T-helper 2 cell (primary cell): ENCODE data around the gene CFAP299.

Experiments
- DNase-seq, 5 experiments: peaks; one replicate each; pipeline versions ENCODE4 v3.0.0 to v3.0.0-alpha.2; 2012 to 2022

The CFAP299 gene

DNA sequence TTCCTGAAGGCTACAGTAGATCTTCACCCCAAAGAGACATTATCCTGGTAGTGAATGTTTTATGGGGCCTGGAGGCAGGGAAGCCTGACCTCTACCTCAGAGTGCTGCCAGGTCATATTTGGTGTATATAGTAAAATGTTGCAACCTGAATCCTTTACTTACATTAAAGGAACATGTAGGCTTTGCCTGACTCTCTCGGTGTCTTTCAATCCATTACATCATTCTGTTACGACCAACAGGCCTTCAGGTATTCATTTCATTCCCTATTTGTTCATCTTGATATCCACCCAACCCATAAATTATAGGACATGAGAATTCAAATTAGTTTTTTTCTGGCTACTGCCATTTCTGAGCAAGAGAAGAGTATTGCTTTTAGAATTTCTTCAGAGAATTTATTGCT is 116.5 kb downstream of the CFAP299 start:
- no peak for DNase-seq

DNA sequence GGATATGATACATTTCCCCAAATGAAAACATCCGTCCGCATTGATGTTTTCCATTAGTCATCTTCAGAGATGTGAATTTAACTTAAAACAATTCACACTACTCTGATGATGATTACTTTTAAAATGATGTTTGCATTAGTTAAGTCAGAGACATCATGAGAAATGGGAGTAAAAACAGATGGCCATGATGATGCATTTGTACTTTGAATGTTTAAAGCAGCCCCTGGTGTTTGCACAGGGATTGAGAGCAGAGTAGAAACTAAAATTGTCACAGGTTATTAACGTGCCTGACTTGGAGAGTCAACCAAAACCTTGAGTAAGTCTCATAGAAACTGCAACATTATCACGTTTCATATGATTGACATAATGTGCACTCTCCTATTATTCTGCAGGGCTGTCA is 117.2 kb downstream of the CFAP299 start:
- no peak for DNase-seq

DNA sequence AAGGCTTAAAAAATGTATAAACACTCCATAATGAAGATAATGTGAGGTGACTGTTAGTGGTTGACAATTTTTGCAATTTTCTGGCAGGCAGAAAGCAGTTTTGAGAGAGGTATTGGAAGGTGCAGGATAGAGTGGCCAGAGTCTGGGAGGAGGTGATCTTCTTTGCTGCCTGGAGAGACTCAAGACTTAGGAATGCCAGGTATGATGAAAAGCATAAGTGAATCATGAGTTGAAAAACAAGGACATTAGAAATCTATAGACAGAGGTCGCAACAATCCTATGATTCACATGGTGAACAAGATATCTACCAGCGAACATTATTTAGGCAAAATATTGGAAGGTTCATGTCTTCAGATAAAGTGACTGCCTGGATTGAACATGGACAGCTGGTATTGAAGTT is 118.5 kb downstream of the CFAP299 start:
- no peak for DNase-seq

DNA sequence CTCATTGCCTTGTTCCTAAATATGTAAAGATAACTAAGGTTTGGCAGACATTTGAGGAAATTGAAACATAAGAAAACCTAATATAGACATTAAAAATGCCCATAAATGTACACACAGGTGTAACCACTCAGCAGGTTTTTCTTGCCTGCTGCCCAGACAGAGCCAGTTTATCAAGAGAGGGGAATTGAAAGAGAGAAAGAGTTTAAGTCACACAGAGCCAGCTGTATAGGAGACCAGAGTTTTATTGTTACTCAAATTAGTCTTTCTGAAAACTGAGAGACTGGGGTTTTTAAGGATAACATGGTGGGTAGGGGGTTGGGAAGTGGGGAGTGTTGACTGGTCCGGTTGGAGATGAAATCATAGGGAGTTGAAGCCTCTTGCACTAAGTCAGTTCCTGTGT is 119.0 kb downstream of the CFAP299 start:
- no peak for DNase-seq

DNA sequence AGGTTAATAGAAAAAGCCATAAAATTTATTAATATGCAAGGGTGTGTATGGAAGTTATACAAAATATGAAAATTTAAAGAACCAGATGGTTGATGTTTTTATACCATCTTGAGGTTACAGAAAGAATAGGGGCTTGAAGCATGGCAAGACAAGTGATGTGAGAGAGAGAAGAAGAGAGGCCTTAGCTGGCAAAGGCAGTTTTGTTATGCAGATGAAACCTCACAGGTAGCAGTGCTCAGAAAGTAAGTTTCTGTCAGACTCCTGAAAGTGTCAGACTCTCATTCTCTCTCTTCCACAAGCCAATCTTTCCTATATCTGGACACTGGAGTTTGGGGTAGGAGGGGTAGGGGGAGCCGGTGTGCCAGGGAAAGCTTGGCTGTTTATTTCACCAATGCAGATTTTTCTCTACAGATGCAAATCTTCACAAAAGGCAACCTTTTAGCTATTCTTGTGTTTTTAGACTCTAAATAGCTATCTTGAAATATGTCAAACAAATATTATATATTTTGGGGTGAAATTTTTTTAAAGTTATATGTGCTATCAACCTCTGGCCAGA is 124.5 kb downstream of the CFAP299 start:
- no peak for DNase-seq

DNA sequence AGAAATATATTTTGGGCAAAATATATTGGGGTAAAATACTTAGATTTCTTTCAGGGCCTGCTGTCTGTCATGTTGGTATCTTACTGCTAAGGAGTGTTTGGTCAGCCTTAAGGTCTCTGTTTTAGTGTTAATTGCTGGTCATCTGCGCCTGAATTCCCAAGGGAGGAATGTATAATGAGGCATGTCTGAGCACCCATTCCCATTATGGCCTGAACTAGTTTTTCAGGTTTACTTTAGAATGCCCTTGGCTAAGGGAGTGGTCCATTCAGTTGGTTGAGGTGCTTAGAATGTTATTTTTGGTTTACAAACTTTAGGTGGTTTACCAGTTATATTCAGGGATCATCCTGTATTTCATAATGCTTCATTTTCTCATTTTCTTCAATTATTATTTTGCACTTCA is 125.9 kb downstream of the CFAP299 start:
- DNase-seq: no peak

DNA sequence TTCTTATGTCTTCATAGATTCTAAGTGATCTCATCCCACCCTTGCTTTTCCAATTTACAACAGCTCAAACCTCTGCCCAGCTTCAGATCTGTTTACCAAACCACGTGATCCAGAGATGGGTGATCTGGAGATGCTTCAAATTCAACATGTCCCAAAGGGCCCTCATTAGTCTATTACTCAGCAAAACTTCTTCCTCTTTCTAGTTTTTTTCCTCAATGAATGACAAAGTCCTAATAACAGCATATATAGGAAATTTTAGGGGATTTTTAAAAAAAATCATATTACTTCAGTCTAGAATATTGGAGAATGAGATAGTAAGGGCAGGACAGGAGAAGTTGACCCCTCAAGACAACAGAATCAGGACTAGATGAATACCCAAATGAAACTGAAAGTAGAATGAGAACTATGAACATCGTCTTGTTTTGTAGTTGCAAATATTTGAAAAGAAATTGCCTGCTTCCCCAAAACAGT is 127.1 kb downstream of the CFAP299 start:
- DNase-seq: peak in 1 of 5 experiments; percentile 20

DNA sequence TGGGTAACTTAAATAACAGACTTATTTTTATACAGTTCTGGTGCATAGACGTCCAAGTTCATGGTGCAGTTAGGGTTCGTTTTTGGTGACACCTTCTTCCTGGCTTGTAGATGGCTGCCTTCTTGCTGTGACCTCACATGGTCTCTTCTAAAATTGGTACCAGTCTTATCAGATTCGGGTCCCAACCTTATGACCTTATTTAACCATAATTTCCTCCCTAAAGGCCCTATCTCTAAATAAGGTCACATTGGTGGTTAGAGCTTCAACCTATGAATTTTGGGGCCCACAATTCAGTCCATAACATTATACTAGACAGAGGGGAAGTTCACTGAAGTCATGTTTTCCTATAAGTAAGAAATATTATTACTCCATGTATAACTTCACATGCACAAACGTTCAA is 128.0 kb downstream of the CFAP299 start:
- DNase-seq: peak in 1 of 5 experiments; percentile 32

DNA sequence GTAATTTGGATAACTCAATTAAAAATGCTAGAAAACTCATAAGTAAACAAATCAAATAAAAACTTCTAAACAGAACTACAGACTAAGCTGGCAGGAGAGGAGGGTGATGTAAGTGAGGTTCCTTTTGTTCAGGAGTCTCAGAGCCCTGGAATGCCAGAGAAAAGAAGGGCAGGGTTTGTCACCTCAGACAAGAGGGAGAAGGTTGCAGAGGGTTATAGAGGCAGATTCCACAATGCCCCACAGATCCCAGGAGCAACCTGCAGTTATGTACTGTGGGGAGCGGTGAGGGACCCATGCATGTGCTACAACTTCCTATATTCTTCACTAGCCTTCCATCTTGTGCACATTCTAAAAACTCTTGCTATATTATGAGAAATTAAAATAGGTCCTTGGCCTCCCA is 129.7 kb downstream of the CFAP299 start:
- DNase-seq: no peak

DNA sequence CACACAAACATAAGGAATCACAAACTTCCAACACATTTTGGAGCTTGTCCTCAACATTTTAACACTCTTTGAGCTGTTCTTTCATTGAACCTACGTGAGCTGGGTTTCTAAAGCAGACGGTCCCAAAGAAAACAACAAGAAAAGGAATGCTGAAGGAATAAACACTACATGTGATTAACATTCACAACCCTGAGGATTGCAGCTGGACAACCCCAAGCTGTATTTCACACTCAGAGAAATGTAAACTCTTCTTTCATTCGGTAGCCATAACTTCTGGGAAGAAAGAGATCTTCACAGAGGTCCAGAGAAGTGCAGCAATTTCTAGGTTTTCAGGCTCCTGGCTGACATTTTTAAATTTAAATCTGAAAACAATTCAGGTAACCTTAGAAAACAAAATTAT is 130.2 kb downstream of the CFAP299 start:
- no peak for DNase-seq

DNA sequence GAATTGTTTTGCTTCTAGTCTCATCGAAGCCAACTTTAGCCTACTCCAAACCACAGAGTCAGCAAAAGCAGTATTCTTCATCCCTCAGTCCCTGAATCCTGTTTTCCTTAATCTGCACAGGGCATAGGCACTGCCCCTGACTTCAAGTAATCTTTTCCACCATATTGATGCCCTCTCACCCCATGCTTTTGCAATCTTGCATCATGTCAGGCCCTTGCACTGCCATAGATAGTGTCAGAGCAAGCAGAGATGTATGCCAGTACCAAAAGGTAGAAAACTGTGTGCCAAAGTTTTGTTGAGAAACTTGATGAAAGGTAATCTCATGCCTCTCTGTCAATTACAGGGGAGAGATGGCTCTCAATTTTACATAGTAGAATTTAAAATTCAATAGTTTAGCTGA is 131.1 kb downstream of the CFAP299 start:
- DNase-seq: no peak

DNA sequence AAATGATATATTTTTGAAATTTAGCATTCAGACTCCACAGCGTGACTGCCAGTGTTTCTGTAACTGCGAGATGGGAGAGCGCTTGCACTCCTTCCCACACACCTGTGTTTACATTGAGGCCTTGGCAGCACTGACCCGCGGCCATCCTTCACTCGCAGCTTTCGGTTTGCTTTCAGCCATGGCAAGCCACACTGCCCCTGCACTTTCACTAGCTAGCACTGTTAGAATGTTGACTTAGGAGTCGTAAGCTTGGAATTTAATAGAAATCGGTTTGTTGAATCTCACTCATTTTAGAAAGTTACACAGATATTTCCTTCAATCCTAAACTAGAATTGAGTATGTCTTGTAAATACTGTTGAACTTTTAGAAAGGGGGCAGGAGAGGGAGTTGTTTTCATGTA is 136.2 kb downstream of the CFAP299 start:
- DNase-seq: no peak

DNA sequence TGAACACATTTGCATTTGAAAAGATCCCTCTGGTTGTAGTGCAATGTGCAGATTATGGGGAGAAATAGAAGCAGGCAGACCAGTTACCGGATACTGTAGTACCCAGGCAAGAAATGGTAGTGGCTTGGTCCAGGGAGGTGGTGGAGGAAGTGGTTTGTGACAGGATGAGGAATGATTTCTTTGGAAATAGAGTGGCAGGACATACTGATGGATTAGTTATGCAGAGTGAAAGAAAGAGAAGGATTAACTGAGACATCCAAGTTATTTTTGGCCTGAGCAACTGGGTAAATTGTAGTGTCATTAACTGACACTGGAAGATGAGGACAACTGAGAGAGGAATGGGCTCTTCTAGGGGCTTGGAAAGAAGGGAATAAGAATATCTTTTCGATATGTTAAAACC is 139.7 kb downstream of the CFAP299 start:
- no peak for DNase-seq

DNA sequence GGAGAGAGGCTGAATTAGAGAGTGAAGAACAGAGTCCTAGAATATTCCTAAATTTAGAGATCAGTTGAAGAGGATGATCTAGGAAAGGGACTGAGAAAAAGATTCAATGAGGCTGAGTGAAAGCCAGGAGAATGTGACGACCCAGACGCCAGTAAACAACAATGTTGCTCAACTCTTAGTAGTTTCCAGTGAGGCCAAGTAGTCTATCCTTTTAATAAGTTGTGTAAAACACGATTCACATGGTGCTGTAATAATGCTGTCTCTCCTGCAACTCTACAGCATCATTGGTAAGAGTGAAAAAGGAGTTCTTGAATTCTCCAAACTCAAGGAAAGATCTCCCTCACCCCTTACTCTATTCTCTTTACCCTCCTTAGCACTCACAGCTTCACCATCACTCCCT is 140.3 kb downstream of the CFAP299 start:
- no peak for DNase-seq

DNA sequence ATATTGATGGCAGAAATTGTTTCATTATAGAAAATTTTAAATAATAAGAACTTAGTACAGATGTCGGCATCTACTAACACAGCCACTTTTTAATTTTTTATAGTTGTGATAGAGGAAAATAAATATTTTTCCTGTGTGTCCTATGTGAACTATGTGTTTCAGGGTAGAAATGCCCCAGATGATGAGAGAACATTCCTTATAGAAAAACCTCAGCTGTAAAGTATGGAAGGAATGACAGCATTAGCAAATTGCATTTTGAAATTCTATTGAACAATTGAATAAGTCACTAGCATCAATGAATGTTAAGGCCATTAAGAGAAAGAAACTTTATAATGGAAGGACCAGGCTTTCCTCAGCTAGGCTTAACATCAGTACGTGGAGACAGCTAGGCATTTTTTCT is 149.2 kb downstream of the CFAP299 start:
- DNase-seq: no peak

DNA sequence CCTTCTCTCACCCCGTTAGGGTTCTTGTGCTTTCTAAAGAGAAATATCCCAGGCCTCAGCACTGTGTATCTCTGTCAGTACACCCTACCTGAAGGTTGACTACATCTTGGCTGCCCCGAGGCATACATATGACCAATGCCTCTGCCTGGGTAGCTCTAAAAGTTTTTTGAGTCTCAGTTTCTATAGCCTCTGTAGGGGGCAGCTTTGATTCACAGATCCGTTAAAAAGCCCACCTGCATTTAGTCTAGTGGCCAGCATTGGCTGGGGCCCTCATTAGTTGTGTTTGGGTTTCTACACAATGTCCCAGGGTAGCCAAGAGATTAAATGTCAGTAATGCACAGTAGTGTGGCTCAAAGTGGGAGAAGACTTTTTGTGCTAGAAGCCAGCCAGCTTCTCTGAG is 151.1 kb downstream of the CFAP299 start:
- no peak for DNase-seq

DNA sequence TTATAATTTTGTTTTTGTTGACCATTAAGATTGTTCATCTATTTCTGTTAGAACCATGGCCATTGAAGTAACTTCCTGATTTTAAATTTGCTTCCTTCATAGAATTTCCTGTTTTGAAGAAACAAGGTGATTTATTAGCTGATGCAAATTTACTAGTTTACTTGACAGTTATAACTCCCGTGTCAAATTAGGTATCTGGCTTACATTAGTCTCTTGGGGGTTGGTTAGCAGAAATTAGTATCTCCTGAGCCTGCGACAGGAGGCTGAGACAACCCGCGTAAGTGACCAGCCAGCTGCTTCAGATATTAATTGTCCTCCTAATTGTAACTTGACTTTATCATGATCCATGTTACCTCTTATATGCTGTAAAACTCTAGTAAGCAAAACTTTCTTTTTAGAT is 154.3 kb downstream of the CFAP299 start:
- DNase-seq: no peak

DNA sequence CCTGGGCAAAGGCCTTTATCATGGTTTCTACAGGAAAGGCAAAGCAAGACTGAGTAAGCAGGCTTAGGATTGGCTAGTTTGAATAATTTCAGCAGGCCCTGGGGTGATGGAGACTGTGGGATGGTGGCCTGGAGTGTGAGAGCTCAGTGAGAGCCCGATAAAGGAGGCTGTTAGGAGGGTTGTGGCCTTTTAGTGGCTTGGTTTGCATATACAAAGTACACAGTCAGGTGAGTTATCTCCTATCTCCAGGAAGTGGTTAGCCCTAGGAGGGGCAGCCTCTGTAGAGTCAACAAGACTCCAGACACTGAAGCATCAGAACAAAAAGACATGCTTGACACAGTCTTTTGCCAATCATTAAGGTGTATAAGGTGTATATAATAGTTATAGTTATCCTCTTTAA is 157.2 kb downstream of the CFAP299 start:
- DNase-seq: peak in 3 of 5 experiments; percentile 16 to 95 (median 67)

DNA sequence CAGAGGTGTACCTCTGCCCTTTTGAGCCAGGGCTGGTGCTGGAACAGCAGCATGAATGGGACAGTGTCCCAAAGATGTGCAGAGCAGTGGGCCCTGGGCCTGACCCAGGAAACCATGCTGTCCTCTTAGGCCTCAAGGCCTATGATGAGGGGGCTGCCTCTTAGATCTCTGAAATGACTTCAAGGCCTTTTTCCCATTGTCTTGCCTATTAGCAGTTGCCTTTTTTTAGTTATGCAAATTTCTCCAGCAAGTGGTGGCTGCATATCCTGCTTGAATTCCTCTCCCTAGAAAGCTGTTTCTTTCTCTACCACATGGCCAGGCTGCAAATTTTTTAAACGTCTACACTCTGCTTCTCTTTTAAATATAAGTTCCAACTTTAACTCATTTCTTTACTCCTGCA is 160.3 kb downstream of the CFAP299 start:
- DNase-seq: no peak

DNA sequence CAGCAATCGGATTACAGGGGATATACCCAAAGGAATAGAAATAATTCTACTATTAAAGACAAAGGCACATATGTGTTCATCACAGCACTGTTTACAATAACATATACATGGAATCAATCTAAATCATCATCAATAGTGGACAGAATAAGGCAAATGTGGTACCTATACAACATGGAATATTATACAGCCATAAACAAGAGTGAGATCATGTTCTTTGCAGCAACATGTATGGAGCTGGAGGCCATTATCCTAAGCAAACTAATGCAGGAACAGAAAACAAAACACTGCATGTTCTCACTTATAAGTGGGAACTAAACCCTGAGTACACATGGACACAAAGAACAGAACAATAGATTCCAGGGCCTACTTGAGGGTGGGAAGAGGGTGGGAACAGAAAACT is 163.2 kb downstream of the CFAP299 start:
- DNase-seq: no peak

DNA sequence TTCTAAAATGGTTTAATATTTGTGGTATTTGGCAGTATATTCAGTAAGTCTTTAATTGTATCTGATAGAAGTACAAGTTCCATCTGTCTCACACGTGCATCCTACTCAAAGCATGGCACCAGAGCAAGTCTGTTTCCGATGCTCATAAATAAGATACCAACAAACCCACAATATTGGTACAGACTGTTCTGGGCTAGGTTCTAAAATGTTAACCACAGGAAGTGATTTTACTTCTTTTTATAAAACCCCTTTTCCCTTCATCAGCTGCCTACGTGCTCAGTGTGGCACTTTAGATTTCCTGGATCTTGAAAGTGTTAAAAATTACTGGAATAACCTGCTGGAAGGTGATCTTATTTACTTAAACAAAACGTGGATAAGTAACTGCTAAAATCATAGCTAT is 165.1 kb downstream of the CFAP299 start:
- peak in 2 of 5 experiments; percentile 55 to 81 for DNase-seq

DNA sequence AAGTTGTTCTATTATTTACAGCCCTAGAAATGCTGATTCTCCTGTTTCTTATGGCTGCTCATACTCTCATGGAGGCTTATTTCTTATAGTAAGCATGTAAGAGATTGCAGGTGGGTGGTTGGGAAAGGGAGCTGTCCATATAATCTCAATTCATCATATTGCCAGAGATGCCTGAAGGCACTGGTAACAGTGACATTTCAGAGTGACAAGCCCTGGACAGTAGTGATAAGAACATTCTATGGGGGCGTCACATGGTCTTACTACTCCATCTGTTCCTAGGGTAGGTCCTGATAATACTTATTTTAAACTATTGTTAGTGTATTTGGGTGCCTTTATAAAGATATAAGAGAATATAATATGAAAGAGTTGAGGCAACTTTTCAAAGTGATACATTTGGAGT is 171.5 kb downstream of the CFAP299 start:
- no peak for DNase-seq

DNA sequence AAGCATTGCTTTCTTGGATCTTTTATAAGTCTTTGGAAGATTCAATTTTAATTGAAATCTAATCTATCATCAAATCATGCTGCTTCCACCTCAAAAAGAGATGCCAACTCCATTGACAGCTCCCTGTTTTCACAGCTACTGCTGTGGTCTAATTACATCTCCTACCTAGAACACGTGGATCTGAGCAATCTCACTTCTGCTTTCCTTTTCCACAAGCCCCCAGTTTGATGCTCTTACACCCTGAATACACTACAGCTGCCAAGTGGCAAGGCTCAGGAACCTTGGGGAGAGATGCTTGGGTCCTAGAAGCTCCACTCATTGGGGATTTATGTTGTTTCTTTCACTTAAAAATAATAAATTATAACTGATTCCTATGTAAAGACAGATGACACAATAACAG is 172.0 kb downstream of the CFAP299 start:
- no peak for DNase-seq

DNA sequence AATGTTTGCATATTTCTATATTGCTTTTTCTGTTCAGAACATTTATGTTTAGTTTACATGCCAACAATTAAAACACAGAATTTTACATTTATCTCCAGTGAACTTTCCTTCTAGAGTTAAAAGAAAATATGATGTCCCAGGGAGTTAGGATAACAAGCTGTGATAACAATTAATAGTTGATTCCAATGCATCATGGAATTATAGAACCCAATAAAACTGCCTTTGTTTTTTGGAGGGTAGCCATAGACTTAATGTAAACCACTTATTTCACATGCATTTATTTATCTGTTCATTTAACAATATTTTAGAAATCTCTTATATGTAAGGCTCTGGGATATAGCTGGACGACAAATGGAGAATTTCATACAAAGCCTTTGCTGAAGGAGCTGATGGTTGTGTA is 180.0 kb downstream of the CFAP299 start:
- DNase-seq: no peak

DNA sequence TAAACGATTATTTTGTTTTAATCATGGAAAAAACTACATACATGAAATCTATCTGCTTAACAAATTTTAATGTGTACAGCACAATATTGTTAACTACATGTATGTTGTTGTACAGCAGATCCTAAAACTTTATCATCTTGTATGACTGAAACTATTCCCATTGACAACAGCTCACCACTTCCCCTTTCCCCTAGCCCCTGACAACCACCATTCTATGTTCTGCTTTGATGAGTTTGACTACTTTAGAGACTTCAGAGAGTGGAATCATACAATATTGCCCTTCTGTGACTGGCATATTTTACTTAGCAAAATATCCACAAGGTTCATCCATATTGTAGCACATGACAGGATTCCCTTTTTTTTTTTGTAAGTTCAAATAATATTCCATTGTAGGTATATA is 185.9 kb downstream of the CFAP299 start:
- no peak for DNase-seq

DNA sequence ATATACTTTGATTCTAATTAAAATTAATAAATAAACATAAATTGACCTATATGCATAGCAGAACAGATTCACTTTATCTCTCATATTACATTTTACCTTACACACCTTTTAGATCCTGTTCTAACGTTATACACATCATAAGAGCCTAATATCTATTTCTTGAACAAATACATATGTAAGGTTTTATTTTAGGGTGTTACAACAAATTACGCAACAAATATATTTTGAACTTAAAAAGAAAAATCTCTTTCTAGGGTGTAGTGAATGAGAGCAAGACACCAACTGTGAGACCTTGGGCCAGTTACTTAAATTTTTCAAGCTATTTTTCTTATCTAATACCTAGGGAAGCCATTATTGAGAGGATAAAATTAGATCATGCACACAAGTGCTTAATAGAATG is 191.2 kb downstream of the CFAP299 start:
- DNase-seq: no peak
